Nephron (organoid): ENCODE measurements around the gene GSG1L.

ENCODE experiments used
- H3K27ac Mint-ChIP-seq, 3 experiments: 2 replicates each; pipeline ENCODE4 v1.8.0; 2020; ENCODE audit warnings: mixed read lengths in 3 of 3, mild to moderate bottlenecking in 2 of 3, moderate library complexity in 1 of 3
- H3K27me3 Mint-ChIP-seq: 2 replicates; pipeline ENCODE4 v1.8.0; 2021; ENCODE audit warnings: low read depth, mild to moderate bottlenecking, moderate library complexity, mixed read lengths
- H3K36me3 Mint-ChIP-seq: 2 replicates; pipeline ENCODE4 v1.8.0; 2020; ENCODE audit warnings: low read depth, mixed read lengths
- H3K4me1 Mint-ChIP-seq: 2 replicates; pipeline ENCODE4 v1.8.0; 2020; ENCODE audit warnings: mixed read lengths
- H3K4me3 Mint-ChIP-seq, 3 experiments: 2 replicates each; pipeline ENCODE4 v1.8.0; 2020; ENCODE audit warnings: mild to moderate bottlenecking in 3 of 3, mixed read lengths in 3 of 3, moderate library complexity in 2 of 3
- H3K9me3 Mint-ChIP-seq: 2 replicates; pipeline ENCODE4 v1.8.0; 2020; ENCODE audit warnings: mixed read lengths
- CTCF ChIP-seq, 3 experiments: fragments of 200-600 bp; sonication (generic); IDR thresholded peaks; one replicate each; pipeline ENCODE4 v1.5.0; 2021; ENCODE audit warnings: antibody characterized with exemption in 3 of 3; ENCODE audit not compliant: unreplicated experiment in 3 of 3

The GSG1L gene

GRCh38 chr16:27928542-27928941 lies 135.0 kb downstream of the GSG1L start:
- no peak for TF ChIP-seq CTCF (IDR thresholded peaks at IDR 0.05; ENCODE audit: unreplicated experiment in 3 of 3)
- Mint-ChIP-seq H3K4me3 (no peak overlapping the region), H3K9me3 (no peaks in the 10 kb centered on the region), H3K36me3 (no peaks in the 10 kb centered on the region), H3K4me1 (no peaks in the 10 kb centered on the region), H3K27me3 (peaks cover 23% of the 10 kb centered on the region), H3K27ac (no peak overlapping the region)

- Mint-ChIP-seq H3K9me3 (no peaks in the 10 kb centered on the region), H3K27me3 (peaks cover 24% of the 10 kb centered on the region), H3K27ac (no peak overlapping the region)
Observed at GRCh38 chr16:27927266-27927901, 136.1 kb downstream of the GSG1L start.

GRCh38 chr16:27925612-27926011 lies 137.9 kb downstream of the GSG1L start:
- no peak for TF ChIP-seq CTCF (IDR thresholded peaks at IDR 0.05; ENCODE audit: unreplicated experiment in 3 of 3)
- no peaks in the 10 kb centered on the region for H3K36me3 Mint-ChIP-seq
- H3K27ac Mint-ChIP-seq: no peak overlapping the region
- H3K9me3 Mint-ChIP-seq: no peaks in the 10 kb centered on the region
- H3K27me3 Mint-ChIP-seq: peaks cover 34% of the 10 kb centered on the region
- H3K4me3 Mint-ChIP-seq: no peak overlapping the region
- H3K4me1 Mint-ChIP-seq: no peaks in the 10 kb centered on the region

More at GRCh38 chr16:27927266-27927901, 136.1 kb downstream of the GSG1L start:
- no peak for TF ChIP-seq CTCF (IDR thresholded peaks at IDR 0.05; ENCODE audit: unreplicated experiment in 3 of 3)
- H3K36me3 Mint-ChIP-seq: no peaks in the 10 kb centered on the region
- H3K4me1 Mint-ChIP-seq: no peaks in the 10 kb centered on the region
- no peak overlapping the region for H3K4me3 Mint-ChIP-seq

- no peaks in the 10 kb centered on the region for H3K36me3 Mint-ChIP-seq
- H3K9me3 Mint-ChIP-seq: no peaks in the 10 kb centered on the region
- no peak overlapping the region for H3K4me3 Mint-ChIP-seq
- H3K27me3 Mint-ChIP-seq: peaks cover 36% of the 10 kb centered on the region
- no peak overlapping the region for H3K27ac Mint-ChIP-seq
- TF ChIP-seq CTCF (IDR thresholded peaks at IDR 0.05; ENCODE audit: unreplicated experiment in 3 of 3): no peak
- no peaks in the 10 kb centered on the region for H3K4me1 Mint-ChIP-seq
Observed at GRCh38 chr16:27924411-27925118, 138.9 kb downstream of the GSG1L start.

- Mint-ChIP-seq H3K36me3 (no peaks in the 10 kb centered on the region), H3K27me3 (peaks cover 36% of the 10 kb centered on the region), H3K9me3 (no peaks in the 10 kb centered on the region), H3K4me1 (no peaks in the 10 kb centered on the region), H3K27ac (no peak overlapping the region), H3K4me3 (no peak overlapping the region)
- no peak for TF ChIP-seq CTCF (IDR thresholded peaks at IDR 0.05; ENCODE audit: unreplicated experiment in 3 of 3)
Observed at GRCh38 chr16:27923751-27924150, 139.8 kb downstream of the GSG1L start.

- no peaks in the 10 kb centered on the region for H3K36me3 Mint-ChIP-seq
- TF ChIP-seq CTCF (IDR thresholded peaks at IDR 0.05; ENCODE audit: unreplicated experiment in 3 of 3): no peak
- H3K9me3 Mint-ChIP-seq: no peaks in the 10 kb centered on the region
- H3K4me3 Mint-ChIP-seq: no peak overlapping the region
- H3K27ac Mint-ChIP-seq: no peak overlapping the region
- peaks cover 36% of the 10 kb centered on the region for H3K27me3 Mint-ChIP-seq
- no peaks in the 10 kb centered on the region for H3K4me1 Mint-ChIP-seq
Observed at GRCh38 chr16:27922433-27922832, 141.1 kb downstream of the GSG1L start.
